HG03439 (cell line): ENCODE measurements around the gene AGAP2.
A peak's percentile ranks its signal among the peaks of the same experiment; 100 is the strongest.
"Not testable (repeated sequence)": the region's sequence is repeated elsewhere in the genome, so short reads cannot be mapped to it uniquely, and the experiment has no call there.

Experiments
- ATAC-seq: cut with Tn5 transposase; IDR thresholded peaks from one replicate; pipeline ENCODE4 v1.9.1; 2021; ENCODE audit warnings: mild to moderate bottlenecking, moderate library complexity; ENCODE audit not compliant: unreplicated experiment

Gene AGAP2

DNA sequence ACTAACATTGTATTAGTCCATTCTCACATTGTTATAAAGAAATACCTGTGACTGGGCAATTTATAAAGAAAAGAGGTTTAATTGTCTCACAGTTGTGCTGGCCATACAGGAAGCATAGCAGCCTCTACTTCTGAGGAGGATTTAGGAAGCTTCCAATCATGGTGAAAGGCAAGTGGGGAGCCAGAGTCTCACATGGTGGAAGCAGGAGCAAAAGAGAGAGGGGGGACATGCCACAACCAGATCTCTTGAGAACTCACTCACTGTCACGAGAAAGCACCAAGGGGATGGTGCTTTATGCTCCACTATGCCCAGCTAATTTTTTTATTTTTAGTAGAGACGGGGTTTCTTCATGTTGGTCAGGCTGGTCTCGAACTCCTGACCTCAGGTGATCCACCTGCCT lies 31.3 kb downstream of the AGAP2 start:
- ATAC-seq, result no peak

DNA sequence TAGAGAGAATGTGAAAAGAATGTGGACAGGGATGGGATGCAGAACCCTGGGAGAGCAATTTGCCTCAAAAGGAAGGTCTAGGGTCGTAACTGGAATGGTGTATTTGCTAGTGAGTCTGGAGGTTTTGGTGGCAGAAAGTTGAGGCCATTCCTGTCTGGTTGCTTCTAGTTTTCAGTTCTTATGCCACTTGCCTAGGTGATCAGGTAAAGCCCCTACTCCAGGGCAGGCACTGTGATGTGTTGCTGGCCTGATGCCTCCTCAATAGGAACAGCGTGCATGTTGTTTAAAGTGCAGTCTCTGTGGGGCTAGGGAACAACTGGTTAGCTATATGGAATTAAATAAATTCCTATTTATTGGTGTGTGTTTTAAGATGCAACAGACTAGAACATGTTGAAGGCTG lies 38.2 kb downstream of the AGAP2 start:
- no peak for ATAC-seq

DNA sequence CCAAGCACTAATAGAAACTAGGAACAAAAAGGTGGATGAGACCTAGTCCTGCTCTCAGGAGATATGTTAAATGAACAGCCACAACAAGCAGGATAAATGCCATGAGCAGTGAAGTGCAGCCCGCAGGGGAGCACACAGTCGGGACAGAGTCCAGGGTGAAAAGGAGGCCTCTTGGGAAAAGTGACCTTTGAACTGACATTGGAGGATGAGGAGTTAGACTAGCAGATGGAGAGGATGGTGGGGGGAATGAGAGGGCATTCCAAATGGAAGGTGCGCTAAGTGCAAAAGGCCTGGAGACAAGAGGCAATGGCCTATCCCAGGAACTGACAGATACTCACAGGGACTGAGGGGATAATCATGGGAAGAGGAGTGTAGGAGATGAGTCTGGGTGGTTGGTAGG lies 40.1 kb downstream of the AGAP2 start:
- no peak for ATAC-seq

DNA sequence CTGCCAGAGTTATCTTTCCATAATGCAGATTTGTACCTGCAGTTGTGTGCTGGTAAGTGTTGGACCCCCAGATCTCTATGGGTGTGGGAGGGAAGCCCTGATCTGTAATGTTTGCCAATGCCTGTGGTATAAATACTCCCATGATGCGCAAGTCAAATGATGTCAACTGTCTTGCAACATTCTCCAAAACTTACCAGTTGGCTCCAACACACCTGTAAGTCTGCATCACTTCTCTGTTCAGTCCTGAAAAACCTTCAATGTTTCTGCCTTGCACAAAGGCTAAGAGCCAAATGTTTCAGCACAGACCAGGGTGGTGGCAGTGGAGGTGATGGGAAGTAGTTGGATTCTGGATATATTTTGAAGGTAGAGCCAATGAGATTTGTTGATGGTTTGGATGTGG lies 41.5 kb downstream of the AGAP2 start:
- no peak for ATAC-seq

DNA sequence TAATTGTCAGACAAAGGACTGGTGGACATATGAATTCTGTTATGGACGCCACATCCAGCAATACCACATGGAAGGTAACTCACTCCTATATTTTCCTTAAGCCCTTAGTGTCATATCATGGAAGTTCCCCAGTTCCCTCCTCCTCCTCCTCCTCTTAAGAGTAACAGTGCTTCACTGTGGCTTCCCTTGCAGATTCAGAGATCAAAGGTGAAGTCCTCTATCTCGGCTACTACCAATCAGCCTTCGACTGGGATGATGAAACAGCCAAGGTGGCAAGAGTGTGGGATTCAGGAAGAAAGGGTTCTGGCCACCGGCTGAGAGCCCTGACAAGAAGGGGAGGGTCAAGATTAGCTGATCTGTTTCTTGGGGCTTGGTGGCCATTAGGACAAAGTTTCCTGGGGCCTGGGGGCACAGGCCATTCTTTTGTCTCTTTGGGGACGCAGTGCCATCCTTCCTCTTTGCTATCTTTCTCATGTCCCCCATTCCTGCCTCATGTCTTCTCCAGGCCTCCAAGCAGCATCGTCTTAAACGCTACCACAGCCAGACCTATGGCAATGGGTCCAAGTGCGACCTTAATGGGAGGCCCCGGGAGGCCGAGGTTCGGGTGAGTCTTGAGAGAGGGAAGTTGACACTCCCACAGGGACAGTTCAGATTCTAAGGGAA lies 42.6 kb downstream of the AGAP2 start:
- no peak for ATAC-seq

DNA sequence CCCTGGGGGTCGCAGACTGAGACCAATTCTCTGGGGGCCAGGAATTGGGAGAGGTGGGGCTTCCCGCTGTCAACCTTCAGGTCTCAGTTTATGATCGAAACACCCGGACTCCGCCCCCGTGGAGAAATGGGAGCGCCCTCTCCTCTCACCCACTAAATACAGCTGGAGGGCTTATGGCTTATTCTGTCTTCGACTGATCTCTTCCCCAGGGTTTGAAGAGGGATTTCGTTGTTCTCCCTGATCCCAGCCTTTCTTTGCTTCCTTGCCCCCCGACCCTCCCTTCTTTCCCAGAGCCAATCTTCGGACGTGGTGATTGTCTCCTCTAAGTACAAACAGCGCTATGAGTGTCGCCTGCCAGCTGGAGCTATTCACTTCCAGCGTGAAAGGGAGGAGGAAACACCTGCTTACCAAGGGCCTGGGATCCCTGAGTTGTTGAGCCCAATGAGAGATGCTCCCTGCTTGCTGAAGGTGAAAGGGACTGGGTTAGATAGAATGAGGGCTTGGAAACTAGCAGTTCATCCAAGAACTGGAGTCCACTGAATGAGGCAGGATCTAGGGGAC lies 44.0 kb downstream of the AGAP2 start:
- peak; percentile 4 for ATAC-seq

DNA sequence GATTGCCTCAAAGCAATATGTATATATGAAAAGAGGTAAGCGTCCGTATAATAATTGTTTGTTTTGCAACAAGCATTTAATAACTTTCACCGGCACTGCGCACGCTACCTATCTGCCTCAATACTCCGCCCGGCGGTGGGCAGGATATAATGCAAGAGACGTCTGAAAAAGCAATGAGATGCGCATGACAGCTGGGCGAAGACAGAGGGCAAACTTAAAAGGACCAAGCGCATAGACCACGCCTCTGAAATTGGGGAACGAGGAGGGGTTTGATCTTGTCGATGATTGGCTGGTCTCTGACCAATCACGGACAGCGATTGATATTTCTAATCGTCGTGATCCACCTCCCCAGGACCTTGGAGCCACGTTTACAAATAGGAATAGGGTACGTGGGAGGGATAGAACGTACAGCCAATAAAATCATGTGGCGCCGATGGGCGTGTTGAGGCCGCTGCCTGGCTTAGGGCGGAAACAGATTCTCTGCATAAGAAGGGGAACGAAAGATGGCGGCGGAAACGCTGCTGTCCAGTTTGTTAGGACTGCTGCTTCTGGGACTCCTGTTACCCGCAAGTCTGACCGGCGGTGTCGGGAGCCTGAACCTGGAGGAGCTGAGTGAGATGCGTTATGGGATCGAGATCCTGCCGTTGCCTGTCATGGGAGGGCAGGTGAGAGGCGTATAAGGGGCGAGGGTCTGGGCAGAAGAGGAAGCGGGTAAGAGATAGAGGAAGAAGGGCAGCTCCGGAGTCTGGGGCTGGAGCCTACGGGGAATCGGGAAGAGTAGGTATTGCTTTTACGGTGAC lies 44.7 kb downstream of the AGAP2 start, which contains the start of gene OS9:
Gene OS9 (plus strand): TSS at position 474 of the 800 bp plus-strand sequence. CDS start 30 bp downstream, at position 504.
- peak; percentile 99 for ATAC-seq

DNA sequence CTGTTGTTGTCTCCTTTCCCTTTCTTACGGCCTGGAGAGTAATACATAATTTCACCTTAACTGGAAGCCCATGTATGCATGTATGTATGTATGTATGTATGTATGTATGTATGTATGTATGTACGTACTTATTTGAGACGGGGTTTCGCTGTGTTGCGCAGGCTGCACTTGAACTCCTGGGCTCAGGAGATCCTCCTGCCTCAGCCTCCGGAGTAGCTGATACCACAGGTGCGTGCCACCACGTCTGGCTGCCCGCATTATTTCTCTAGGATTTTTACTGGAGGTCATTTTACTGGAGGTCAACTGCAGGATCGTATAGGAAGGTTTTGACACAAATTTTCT lies 45.3 kb downstream of the AGAP2 start:
- no peak for ATAC-seq

DNA sequence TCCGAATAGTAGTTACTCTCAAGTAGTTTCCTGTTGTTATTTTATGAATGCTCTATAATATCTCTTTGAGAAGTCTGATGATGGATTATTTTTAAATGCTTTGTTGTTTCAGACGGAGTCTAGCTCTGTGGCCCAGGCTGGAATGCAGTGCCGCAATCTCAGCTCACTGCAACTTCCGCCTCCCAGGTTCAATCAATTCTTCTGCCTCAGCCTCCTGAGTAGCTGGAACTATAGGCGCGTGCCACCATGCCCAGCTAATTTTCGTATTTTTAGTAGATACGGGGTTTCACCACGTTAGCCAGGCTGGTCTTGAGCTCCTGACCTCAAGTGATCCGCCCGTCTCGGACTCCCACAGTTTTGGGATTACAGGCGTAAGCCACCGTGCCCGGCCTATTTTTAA lies 46.0 kb downstream of the AGAP2 start:
- no peak for ATAC-seq

DNA sequence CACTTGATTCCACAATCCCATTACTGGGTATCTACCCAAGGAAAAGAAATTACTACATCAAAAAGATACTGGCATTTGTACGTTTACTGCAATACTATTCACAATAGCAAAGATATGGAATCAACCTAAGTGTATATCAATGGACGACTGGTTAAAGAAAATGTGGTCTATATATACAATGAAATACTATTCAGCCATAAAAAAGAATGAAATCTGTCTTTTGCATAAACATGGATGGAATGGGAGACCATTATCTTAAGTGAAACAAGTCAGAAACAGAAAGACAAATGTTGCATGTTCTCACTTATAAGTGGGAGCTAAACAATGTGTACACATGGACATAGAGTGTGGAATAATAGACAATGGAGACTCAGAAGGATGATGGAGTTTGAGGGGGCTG lies 49.6 kb downstream of the AGAP2 start:
- no peak for ATAC-seq

DNA sequence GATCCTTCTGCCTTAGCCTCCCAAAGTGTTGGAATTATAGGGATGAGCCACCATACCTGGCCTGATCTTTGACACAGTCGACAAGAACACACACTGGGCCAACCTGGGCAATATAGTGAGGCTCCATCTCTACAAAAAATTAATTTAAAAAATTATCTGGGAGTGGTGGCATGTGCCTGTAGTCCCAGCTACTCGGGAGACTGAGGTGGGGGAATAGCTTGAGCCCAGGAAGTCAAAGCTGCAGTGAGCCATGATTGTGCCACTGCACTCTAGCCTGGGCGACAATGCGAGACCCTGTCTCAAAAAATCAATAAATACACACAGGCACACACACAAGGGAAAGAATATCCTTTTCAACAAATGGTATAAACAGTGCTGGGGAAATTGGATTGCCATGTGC lies 50.7 kb downstream of the AGAP2 start:
- no peak for ATAC-seq

DNA sequence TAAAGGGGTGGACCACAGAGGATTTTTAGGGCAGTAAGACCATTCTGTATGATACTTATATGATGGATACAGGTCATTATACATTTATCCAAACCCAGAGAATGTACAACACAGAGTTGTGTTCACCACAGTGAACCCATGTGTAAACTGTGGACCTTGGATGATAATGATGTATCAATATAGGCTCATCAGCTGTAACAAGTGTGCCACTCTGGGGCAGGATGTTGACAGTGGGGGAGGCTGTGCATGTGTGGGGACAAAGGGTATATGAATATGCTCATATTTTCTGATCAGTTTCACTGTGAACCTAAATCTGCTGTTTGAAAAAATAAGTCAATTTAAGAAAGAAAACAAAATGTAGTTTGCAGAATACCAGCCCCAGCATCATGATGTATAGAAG lies 58.8 kb downstream of the AGAP2 start:
- no peak for ATAC-seq

DNA sequence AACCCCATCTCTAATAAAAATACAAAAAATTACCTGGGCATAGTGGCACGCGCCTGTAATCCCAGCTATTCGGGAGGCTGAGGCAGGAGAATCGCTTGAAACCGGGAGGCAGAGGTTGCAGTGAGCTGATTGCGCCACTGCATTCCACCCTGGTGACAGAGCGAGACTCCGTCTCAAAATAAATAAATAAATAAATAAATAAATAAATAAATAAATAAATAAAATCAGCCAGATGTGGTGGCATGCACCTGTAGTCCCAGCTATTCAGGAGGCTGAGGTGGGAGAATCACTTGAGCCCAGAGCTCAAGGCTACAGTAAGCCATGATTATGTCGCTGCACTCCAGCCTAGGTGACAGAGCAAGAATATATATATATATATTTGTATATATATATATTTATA lies 60.6 kb downstream of the AGAP2 start:
- ATAC-seq, result not testable (repeated sequence)

DNA sequence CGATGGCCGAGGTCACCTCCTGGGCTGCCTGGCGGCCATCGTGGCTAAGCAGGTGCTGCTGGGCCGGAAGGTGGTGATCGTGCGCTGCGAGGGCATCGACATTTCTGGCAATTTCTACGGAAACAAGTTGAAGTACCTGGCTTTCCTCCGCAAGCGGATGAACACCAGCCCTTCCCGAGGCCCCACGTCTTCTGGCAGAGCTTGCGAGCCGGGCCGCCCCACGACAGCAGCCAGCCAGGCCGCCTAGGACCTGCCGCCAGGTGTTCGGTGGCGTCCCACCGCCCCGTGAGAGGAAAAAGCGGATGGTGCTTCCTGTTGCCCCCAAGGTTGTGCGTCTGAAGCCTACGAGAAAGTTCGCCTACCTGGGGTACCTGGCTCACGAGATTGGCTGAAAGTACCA lies 63.9 kb downstream of the AGAP2 start:
- no peak for ATAC-seq
